UCSD-AML1 (cell line): Measurements from ENCODE around the gene TSGA10.
A peak's percentile ranks its signal among the peaks of the same experiment; 100 is the strongest.
"Not testable (repeated sequence)": the region's sequence is repeated elsewhere in the genome, so short reads cannot be mapped to it uniquely, and the experiment has no call there.

Source experiments
- DNase-seq: peaks from one replicate; lab custom pipeline; 2025; ENCODE audit not compliant: unreplicated experiment; lab: John Stamatoyannopoulos, UW

Gene TSGA10

DNA sequence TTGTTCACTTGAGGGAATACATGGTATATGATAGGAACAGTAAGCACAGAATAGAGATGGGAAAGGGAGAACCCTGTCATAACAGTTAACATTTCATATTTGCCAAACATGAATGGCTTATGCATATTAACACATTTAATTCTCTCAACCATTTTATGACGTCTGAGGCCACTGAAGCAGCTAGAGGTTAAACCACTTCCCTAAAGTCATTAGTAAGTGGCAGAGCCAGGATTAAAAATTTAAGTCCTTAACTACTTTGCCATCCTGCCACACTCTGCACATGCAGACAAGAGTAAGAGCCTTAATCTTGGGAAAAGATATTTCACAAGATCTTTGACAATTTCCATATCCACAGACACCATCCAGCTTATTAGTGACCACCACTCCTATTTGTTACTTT lies 2.1 kb upstream of the TSGA10 start:
- no peak for DNase-seq

GRCh38 chr2:99153921-99154604 lies 679 bp downstream of the TSGA10 start:
- DNase-seq, result no peak

- DNase-seq, result no peak
These were observed 2.4 kb downstream of the TSGA10 start for GRCh38 chr2:99152199-99152895.

DNA sequence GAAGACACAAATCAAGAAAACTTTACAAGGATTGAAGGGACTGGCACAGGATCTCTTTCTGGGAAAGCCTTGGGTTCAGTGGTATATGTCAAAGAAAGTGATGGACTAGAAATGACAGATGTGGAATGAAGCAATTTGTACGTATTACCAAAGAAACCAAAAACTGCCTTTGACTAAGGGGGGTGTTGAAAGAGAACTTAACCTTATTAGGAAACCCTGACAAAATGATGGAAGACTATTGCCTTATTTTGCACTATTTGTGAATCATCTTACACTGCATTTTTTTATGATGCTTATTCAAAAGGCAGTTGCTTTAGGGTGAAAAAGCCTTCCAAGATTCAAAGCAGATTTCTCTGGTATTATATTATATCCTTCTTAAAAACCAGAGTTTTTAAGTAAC lies 4.0 kb downstream of the TSGA10 start:
- DNase-seq, result no peak

GRCh38 chr2:99141110-99142108 lies 13.3 kb downstream of the TSGA10 start, which contains the start of gene C2orf15:
Gene C2orf15 (plus strand): TSS chr2:99141707. CDS start chr2:99150559, 8,852 bp downstream.
- DNase-seq, result peak; percentile 87

DNA sequence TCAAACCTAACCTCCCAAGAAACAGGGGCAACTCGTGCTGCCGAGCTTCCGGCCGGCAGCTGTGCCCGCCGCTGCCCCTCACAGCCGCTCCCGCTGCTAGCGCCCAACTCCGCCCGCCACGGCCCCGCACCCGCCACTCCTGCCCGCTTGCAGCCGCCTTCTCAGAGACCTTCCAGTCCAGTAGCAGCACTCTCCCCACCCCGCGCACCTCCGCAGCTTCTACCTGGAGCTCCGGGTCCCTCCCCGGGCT lies 14.0 kb downstream of the TSGA10 start:
- DNase-seq, result no peak

DNA sequence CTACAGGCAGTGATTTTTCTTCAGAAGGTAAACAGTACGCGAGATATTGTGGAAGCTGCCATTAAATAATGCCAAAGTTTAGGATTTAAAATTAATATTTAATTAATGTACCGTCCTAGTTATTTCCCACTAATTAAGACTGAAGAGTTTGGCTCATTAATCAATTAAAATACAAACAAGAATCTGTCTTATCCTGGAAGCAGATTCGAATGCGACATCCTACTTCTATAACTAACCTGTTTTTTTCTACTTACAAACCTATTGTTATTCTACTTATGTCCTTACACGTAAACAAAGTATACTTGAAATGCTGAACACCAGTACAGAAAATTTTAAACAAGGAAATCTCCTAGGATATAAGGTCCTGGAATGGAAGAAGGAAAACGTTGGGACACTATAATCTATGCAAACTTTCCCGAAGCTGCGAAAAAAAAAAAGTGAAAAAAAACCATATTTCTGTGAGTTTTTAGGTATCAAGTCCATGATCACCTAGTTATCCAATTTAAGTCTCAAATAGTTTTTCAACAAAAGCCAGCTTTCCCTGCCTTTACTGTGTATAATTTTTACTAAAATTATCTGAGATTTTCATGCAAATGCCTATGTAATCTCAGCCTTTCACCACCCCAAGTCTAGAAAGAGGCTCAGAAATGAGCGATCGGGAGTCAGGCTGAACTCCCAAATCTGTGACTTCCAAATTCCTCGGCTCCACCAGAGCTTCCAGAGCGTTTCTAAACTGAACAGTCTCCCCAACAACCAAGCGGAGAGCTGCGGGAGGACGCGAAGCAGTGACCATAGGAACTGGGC lies 14.5 kb downstream of the TSGA10 start:
- no peak for DNase-seq

GRCh38 chr2:99139003-99139402 lies 15.7 kb downstream of the TSGA10 start:
- no peak for DNase-seq

DNA sequence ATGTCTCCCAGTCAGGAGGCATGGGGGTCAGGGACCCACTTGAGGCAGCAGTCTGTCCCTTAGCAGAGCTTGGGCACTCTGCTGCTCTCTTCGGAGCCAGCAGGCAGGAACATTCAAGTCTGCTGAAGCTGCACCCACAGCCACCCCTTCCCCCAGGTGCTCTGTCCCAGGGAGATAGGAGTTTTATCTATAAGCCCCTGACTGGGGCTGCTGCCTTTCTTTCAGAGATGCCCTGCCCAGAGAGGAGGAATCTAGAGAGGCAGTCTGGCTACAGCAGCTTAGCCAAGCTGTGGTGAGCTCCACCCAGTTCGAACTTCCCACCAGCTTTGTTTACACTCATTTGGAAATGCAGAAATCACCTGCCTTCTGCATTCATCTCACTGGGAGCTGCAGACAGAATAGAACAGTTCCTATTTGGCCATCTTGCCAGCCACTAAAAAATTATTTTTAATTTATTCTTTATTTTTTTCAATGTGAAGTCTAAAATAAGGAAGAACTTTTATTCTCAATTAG lies 19.6 kb downstream of the TSGA10 start:
- not testable (repeated sequence) for DNase-seq

DNA sequence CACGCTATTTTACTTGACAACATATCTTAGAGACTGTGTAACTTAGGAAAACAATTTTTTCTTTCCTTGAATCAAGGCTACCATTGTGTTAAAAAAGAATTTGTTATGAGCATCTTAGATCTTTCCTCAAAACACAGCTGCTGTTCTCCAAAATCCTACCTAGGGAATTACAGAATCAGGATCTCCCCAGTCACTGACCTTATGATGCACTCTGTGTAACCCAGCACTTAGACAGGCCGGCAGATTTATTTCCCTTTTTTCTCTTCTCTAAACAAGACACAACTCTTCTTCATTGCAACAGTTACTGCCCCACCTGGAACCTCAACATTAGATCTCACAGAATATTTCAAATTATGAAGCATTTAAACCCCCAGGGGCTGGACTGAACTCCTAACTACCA lies 26.8 kb downstream of the TSGA10 start:
- DNase-seq, result no peak

GRCh38 chr2:99112617-99113016 lies 42.1 kb downstream of the TSGA10 start:
- DNase-seq, result no peak

DNA sequence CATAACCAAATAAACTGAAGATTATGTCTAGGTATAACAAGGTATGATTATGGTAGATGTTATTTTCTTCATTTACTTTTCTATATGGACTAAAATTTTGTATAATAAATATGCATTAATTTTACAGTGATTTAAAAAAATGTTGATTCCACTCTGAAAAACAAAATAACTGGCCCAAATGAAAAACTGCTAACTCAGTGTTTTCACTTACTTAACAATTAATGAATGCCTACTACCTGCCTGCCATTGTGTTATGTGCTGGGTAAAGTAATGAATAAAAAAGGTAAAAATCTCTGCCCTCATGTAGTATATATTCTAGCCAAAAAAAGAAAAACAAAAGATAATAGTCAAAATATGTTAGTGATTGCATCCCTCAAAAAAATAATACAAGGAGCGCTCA lies 42.8 kb downstream of the TSGA10 start:
- DNase-seq, result no peak

- DNase-seq, result no peak
These were observed 43.5 kb downstream of the TSGA10 start for GRCh38 chr2:99111236-99111635.

DNA sequence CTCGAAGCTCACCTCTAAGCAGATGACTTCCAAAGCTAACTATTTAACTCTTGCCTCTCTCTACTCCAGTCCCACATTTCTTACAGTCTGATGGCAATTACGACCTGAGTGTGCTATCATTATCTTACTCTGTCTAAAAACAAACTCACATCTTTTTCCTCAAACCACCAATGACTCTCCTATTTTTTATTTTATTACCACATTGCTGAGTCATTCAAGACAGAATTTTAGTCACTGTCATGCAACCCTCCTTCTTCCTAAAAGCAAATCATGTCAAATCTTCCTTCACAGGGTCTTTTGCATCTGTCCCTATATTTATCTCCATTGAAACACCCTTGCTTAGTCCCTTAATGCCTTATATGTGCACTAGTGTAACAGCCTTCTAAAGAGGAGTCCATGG lies 47.8 kb downstream of the TSGA10 start:
- no peak for DNase-seq

- no peak for DNase-seq
These were observed 50.7 kb downstream of the TSGA10 start for GRCh38 chr2:99104006-99104405.

- no peak for DNase-seq
These were observed 53.0 kb downstream of the TSGA10 start for GRCh38 chr2:99101697-99102096.

GRCh38 chr2:99096728-99097127 lies 58.0 kb downstream of the TSGA10 start:
- DNase-seq, result no peak

DNA sequence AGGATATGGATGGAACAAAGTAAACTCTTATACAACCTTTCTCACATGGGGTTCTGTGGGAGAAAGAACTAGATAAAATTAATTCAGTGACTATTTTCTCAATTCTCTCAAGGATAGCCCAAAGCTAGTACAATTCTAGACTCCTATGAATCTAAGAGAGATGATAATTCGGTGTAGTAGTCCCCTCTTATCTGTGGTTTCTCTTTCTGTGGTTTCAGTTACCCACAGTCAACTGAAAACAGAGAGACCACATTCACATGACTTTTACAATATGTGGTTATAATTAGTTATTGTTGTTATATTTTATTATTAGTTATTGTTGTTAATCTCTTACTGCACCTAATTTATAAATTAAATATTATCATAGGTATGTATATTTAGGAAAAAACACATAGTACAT lies 66.7 kb downstream of the TSGA10 start:
- no peak for DNase-seq

- DNase-seq, result no peak
These were observed 68.4 kb downstream of the TSGA10 start for GRCh38 chr2:99086385-99086784.

GRCh38 chr2:99085421-99085820 lies 69.3 kb downstream of the TSGA10 start:
- no peak for DNase-seq

DNA sequence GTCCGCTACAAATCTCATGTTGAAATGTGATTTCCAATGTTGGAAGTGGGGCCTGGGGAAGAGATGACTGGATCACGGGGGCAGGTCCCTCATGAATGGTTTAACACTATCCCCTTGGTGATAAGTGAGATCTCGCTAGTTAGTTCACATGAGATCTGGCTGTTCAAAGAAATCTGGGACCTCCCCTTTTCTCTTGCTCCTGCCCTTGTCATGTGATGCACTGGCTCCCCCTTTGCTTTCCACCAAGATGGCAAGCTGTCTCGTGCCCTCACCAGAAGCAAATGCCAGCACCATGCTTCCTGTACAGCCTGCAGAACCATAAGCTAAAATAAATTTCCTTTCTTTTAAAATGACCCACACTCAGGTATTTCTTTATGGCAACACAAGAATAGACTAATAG lies 70.5 kb downstream of the TSGA10 start:
- no peak for DNase-seq
